GM21526 (cell line): Measurements from ENCODE around the gene PDIA2.
"Not testable (repeated sequence)": the region's sequence is repeated elsewhere in the genome, so short reads cannot be mapped to it uniquely, and the experiment has no call there.

Experiments
- ATAC-seq: cut with Tn5 transposase; IDR thresholded peaks from one replicate; pipeline ENCODE4 v1.9.1; 2021; ENCODE audit warnings: moderate library complexity; ENCODE audit not compliant: unreplicated experiment, low FRiP score

PDIA2 gene

DNA sequence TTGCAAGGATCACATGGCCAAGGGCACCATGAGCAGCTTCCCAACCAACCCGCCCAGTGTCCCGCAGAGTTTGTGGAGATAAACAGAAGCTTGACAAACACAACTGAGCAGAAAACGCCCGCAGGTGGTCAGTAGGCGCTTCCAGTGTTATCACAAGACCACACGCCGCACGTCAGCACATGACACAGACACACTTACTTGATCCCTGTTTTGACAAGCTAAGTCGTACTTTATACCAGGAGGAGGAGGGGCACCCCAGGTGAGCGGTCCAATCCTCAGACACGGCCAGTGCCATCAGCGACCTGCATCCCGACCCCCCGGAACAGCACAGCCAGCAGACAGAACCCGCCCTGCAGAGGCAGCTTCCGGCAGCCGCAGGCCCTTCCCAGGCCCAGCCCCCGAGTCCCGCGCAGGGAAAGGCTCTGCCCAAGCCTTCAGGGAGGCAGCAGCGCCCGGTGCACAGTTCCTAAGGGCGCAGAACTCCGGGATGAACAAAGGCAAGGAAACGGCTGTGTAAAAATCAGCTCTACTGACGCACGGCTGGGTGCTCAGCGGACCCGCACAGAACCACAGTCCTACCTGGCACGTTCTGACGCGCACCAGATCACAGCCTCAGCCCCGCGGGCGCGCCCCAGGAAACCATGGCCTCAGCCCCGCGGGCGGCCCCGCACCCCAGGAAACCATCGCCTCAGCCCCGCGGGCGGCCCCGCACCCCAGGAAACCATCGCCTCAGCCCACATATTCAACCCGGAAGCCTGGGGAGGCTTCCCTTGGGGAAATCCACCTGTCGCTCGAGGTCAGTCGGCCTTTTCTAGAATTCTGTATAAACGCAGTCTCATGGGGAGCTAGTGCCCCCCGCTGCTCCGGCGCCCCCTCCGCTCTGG lies 41.7 kb downstream of the PDIA2 start:
- ATAC-seq: no peak

GRCh38 chr16:325375-326145 lies 42.6 kb downstream of the PDIA2 start:
- no peak for ATAC-seq

DNA sequence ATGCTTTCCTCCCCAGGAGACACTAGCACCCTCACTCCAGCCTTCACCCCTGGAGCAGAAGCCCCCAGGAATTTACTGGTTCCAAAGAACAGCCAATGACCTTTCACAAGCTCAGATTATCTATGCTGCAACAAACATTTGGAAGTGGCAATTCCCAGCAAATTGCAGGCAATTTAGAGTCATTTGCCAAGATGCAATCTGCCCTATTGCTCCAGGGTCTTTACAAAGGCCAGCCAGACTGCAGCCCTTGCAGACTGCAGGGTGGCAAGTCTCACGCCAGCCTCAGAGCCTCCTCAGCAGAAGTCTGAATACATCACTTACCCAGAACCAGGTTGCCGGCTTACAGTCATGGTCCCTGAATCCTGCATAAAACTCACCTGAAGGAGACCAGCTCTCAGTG lies 47.8 kb downstream of the PDIA2 start:
- no peak for ATAC-seq

DNA sequence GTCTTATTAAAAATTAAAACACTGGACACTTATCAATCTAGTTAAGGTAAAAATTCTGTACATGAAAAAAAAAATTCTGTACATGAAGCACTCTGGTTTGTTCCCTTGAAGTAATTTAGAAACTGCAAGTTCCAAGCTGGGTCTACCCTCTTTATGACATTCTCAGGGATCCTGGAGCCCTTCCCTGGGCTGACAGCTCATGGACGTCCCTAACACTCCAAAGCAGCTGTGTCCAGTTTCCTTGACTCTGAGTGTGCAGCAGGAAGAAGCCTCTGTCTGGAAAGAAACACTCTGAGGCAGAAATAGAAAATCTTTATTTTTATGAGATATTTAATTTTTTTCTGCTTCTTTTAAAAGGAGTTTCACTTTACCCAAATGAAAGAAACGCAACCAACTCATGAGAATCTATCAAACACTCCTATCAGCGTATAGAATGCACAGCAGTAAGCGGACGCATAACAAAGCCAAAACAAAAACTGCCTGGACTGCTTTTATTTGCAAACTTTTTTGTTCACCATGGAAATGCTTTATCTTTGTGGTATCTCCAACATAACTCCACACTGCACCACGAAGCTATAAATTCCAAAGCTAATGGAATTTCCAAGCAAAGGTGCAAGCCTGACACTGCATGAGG lies 48.3 kb downstream of the PDIA2 start:
- not testable (repeated sequence) for ATAC-seq

DNA sequence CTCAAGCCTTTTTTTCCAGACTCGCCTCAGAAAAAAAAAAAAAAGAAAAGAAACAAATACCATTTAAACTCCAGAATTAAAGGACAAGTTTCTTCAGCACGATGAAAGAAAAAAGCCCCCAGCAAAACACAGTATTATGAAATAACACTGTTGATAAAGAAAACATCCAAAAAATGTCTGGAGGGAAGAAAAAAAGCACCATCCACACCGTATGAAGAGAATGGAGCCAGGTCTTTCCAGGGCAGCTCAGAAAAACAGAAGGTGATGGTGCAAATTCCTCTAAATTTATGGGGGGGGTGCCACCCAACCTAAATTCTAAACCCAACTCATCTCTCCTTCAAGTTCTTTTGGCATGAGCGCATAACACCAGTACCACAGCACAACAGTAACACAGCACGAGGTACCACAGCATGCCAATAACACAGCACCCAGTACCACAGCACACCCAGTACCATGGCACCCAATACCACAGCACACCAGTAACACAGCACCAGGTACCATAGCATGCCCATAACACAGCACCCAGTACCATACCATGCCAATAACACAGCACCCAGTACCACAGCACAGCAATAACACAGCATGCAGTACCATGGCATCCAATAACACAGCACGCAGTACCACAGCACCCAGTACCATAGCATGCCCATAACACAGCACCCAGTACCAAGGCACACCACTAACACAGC lies 50.6 kb downstream of the PDIA2 start:
- no peak for ATAC-seq

- ATAC-seq: not testable (repeated sequence)
Measured at GRCh38 chr16:334164-334832, 51.3 kb downstream of the PDIA2 start.

DNA sequence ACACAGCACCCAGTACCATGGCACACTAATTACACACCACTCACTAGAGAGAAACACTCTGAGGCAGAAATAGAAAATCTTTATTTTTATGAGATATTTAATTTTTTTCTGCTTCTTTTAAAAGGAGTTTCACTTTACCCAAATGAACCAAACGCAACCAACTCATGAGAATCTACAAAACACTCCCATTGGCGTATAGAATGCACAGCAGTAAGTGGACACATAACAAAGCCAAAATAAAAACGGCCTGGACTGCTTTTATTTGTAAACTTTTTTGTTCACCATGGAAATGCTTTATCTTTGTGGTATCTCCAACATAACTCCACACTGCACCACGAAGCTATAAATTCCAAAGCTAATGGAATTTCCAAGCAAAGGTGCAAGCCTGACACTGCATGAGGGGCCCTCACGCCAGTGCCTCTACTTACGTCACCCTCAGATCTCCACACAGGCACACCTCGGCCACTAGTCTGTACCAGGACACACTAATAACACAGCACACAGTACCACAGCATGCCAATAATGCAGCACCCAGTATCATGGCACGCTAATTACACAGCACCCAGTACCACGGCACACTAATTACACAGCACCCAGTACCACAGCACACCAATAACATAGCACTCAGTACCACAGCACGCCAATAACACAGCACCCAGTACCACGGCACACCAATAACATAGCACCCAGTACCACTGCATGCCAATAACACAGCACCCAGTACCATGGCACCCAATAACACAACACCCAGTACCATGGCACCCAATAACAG lies 52.1 kb downstream of the PDIA2 start:
- not testable (repeated sequence) for ATAC-seq

DNA sequence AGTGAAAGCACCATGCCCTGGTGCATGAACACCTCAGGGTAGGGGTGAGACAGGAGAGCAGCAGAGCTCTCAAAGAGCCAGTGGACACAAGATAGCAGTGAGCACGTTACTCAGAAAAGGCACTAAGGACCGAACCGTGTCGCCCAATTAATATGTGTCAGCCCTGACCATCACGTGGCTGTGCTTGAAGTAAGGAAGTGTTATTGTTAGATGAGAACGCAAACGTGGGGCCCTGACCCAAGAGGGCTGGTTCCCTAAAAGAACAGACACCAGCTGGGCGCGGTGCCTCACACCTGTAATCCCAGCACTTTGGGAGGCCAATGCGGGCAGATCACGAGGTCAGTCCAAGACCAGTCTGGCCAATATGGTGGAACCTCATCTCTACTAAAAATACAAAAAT lies 53.3 kb downstream of the PDIA2 start:
- ATAC-seq: no peak
